Pancreas (tissue), 10 donors: ENCODE data around the gene TBX19. TPM values are rescaled to one million over a fixed set of nuclear protein-coding genes. Genes with fewer than 3 reads are reported as not detected.
A peak's percentile ranks its signal among the peaks of the same experiment; 100 is the strongest.

ENCODE experiments used
- ATAC-seq, 4 donors: fragments of 200-7000 bp; cut with Tn5 transposase; one replicate each; pipeline versions ENCODE4 v1.8.0 to v1.9.1; 2020; ENCODE audit warnings: mild to moderate bottlenecking in 4 of 4, moderate library complexity in 4 of 4
- DNase-seq, 6 donors: peaks; one replicate each; pipeline ENCODE4 v3.0.0-alpha.2; 2020
- FAIRE-seq: peaks from 2 replicates; lab custom pipeline; 2012; peaks lifted over from hg19 to GRCh38; lab: Jason Lieb, UNC
- H3K27ac ChIP-seq, 4 donors: fragments of 200-600 bp; sonication (generic); 1 replicate in 3 of 4; 2 replicates in 1 of 4; pipeline versions ENCODE4 v1.5.0 to v1.8.0; 2020
- H3K27me3 ChIP-seq, 4 donors: fragments of 200-600 bp; one replicate each; pipeline ENCODE4 v1.8.0; 2021
- H3K36me3 ChIP-seq, 3 donors: fragments of 200-600 bp; sonication (generic) in 1 of 3; one replicate each; pipeline versions ENCODE4 v1.5.0 to v1.8.0; 2020 to 2021
- H3K4me1 ChIP-seq, 3 donors: fragments of 200-600 bp; one replicate each; pipeline ENCODE4 v1.8.0; 2021
- H3K4me3 ChIP-seq, 4 donors: fragments of 200-600 bp; sonication (generic) in 2 of 4; one replicate each; pipeline versions ENCODE4 v1.5.0 to v1.8.0; 2020 to 2021
- H3K9me3 ChIP-seq, 4 donors: fragments of 200-600 bp; one replicate each; pipeline ENCODE4 v1.8.0; 2021
- WGBS, 2 donors: extraction: QIAGEN DNeasy Blood & Tissue Kit; methylation state at CpG; one replicate each; pipeline ENCODE4 v1.1.7; 2013; 5-methylcytosine and 5-hydroxymethylcytosine counted together
- intact Hi-C, 3 donors: fragments of 100-400 bp; cut with DNase I; formaldehyde crosslinking; loops; one replicate each; pipeline versions ENCODE4 v1.11.1 to v1.14.2; 2022
- polyA plus RNA-seq, 2 donors: library from polyadenylated mRNA; stranded (reverse); fragments of 200-250 nt; gene quantifications; one replicate each; pipeline ENCODE4 v1.2.3, GENCODE V29; 2013
- total RNA-seq, 6 donors: library from RNA; stranded (reverse); fragmentation: NEBNext Ultra II Directional in 4 of 6; extraction: Animal tissue kit (Norgen Biotek cat#: 25700) in 4 of 6; gene quantifications; one replicate each; pipeline versions ENCODE4 v1.2.1 to v1.2.4, GENCODE V29; 2021 to 2023
- TF ChIP-seq, protein P1 (sequence below), 4 donors: fragments of 200-600 bp; sonication (generic) in 3 of 4; IDR thresholded peaks; one replicate each; pipeline versions ENCODE4 v1.5.0 to v1.8.0; 2021; ENCODE audit warnings: antibody characterized with exemption in 4 of 4
- donor health status: healthy with polysubstance abuse.
- donor health status: DM: no; HTN: no; CAD: no; lungs with moderate emphysema.
- donor health status: DM: no; HTN: no; CAD: no.
- donor health status: control.
- donor health status: control.
- donor health status: Bipolar disorder and iron deficiency.
- donor health status: DM: yes; HTN: yes; CAD: no.
- donor health status: DM: no; HTN: no; CAD: no.
- donor health status: DM: no; HTN: no; CAD: no.
- donor health status: DM: yes; HTN: yes; CAD: no.

The TBX19 gene
- total and polyA plus RNA-seq, 8 donors = 0.35 to 2.0 (median 0.61) TPM

DNA sequence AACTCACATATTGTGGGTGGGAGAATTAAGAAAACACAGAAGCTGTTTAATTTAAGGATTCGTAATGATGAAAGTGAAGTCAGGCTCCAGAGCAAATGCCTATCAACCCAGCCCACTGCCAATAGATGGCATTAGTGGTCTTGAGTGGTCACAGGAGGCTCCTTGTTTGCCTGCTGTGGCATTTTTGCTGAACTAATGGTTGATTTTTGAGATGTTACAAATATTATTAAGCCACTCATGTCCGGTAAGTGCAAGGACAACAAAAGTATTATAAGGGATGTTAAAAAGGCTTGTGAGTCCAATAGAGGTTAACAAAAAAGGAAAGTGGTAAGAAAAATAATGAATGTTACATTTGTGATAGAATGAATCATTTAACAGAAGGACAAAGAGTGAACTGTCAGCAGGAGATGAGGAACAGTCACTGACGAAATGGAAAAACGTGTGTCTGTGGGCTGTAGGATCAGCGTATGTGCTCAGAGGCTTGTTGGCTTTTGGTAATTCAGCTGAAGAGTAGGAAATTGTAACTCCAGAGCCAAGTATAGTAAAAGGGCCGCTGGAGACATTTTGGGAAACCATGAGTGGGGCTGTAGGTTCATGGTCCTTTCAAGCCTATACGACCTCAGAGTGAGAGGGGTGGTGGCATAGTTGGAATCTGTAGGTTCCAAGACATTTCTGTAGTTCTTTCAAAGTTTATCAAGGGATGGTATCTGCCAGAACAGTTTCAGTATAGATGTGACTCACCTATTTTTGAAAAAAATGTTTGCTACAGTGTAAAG, 43.7 kb upstream of the TBX19 start:
- no peak for FAIRE-seq
- peaks cover 0 to 29% (median 14%) of the 10 kb centered on the region in 3 donors for H3K36me3 ChIP-seq
- H3K27me3 ChIP-seq = no peaks in the 10 kb centered on the region
- ATAC-seq = no peak
- intact Hi-C loops = no loop called here
- DNase-seq = no peak
- H3K4me1 ChIP-seq = peaks cover 6 to 9% (median 7%) of the 10 kb centered on the region in 3 donors
- TF ChIP-seq, protein P1, sequence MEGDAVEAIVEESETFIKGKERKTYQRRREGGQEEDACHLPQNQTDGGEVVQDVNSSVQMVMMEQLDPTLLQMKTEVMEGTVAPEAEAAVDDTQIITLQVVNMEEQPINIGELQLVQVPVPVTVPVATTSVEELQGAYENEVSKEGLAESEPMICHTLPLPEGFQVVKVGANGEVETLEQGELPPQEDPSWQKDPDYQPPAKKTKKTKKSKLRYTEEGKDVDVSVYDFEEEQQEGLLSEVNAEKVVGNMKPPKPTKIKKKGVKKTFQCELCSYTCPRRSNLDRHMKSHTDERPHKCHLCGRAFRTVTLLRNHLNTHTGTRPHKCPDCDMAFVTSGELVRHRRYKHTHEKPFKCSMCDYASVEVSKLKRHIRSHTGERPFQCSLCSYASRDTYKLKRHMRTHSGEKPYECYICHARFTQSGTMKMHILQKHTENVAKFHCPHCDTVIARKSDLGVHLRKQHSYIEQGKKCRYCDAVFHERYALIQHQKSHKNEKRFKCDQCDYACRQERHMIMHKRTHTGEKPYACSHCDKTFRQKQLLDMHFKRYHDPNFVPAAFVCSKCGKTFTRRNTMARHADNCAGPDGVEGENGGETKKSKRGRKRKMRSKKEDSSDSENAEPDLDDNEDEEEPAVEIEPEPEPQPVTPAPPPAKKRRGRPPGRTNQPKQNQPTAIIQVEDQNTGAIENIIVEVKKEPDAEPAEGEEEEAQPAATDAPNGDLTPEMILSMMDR (IDR thresholded peaks at IDR 0.05) = no peak
- H3K4me3 ChIP-seq = no peak overlapping the region
- no peaks in the 10 kb centered on the region for H3K9me3 ChIP-seq
- 88 to 92% methylated on average over 7 of the region's 7 CpGs for WGBS, 2 donors
- no peak overlapping the region for H3K27ac ChIP-seq

DNA sequence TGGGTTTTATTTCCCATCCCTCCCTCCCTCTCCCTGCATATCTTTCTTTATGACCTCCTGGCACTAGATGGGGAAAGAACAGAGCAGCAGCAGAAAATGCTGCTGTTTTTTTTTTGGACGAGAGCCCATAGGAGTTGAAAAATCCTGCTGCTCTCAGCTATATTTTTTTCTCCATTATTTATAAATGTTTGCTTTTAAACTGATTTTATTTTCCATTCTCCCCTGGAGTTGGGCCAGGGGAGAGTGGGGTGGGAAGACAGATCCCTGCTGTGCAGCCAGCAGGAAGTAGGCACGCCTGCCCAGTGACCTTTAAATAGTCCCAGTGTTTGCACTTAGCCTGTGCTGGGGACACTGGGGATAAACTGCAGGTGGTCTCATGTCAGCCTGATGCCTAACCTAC, 37.5 kb upstream of the TBX19 start:
- WGBS, 2 donors = 13 to 18% methylated on average over 2 of the region's 2 CpGs
- Histone ChIP-seq H3K9me3 (no peaks in the 10 kb centered on the region), H3K27ac (peak overlapping the region in 3 of 4 donors; percentile 4 to 16 (median 8)), H3K36me3 (peaks cover 0 to 3% (median 3%) of the 10 kb centered on the region in 3 donors), H3K4me3 (no peak overlapping the region), H3K27me3 (no peaks in the 10 kb centered on the region), H3K4me1 (peaks cover 0 to 9% (median 3%) of the 10 kb centered on the region in 3 donors)
- TF ChIP-seq, protein P1 (IDR thresholded peaks at IDR 0.05) = no peak
- DNase-seq = peak in 1 of 6 donors; percentile 14
- peak; percentile 48 to 88 (median 81) for ATAC-seq
- FAIRE-seq = no peak
- intact Hi-C loops = no loop called here

DNA sequence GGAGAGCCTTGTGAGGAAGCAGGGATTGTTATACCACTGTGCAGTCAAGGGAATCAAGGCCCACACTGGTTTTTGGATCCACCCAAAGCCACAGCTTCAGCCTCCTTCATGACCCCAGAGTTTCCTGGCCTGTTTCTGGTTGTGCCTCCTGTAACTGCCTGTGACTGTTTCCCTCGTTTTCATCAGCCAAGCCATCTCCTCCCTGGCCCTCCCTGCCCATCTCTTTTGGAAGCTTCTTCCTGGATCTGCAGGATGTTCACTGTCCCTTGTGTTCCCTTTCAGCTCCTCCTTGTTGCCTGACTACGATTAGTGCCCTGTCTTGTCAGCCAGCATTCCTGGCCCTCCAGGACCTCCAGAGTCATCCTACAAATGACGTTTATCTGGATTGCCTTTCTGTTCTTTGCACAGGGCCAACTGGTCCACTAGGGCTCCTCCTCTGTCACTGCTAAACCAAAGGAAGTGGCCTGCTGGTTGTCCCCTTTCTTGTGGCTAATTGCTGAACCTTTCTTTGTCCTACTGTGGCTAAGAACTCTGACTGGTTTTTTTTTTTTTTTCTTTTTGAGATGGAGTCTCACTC, 37.0 kb upstream of the TBX19 start:
- WGBS, 2 donors = 30 to 46% methylated on average over 3 of the region's 3 CpGs
- TF ChIP-seq, protein P1 (IDR thresholded peaks at IDR 0.05) = no peak
- H3K4me3 ChIP-seq = no peak overlapping the region
- intact Hi-C loops = no loop called here
- ATAC-seq (peak in 2 of 4 donors; percentile 21 to 31), FAIRE-seq (no peak), DNase-seq (no peak)
- no peaks in the 10 kb centered on the region for H3K9me3 ChIP-seq
- H3K27me3 ChIP-seq = no peaks in the 10 kb centered on the region
- peaks cover 0 to 9% (median 3%) of the 10 kb centered on the region in 3 donors for H3K4me1 ChIP-seq
- H3K36me3 ChIP-seq = peaks cover 0 to 3% (median 3%) of the 10 kb centered on the region in 3 donors
- H3K27ac ChIP-seq = peak overlapping the region in 3 of 4 donors; percentile 4 to 16 (median 8)

DNA sequence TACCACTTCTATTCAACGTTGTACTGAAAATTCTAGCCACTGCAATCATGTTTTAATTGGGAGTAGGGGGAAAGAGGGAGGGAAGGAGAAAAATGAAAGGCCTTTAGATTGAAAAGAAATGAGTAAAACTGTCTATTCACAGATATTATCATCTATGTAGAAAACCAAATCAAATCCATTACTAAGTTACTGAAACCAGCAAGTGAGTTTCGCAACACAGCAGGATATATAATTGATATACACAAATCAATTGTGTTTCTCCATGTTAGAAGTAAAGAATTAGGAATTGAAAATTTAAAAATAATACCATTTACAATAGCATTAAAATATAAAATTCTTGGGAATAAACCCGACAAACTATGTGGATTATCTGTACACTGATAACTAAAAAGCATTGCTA, 35.6 kb upstream of the TBX19 start:
- Histone ChIP-seq H3K4me3 (no peak overlapping the region), H3K27ac (no peak overlapping the region), H3K27me3 (no peaks in the 10 kb centered on the region), H3K4me1 (peaks cover 0 to 9% (median 3%) of the 10 kb centered on the region in 3 donors), H3K9me3 (no peaks in the 10 kb centered on the region), H3K36me3 (peaks cover 0 to 3% (median 3%) of the 10 kb centered on the region in 3 donors)
- TF ChIP-seq, protein P1 (IDR thresholded peaks at IDR 0.05) = no peak
- WGBS, 2 donors = 85 to 87% methylated on average over 3 of the region's 3 CpGs
- intact Hi-C loops = no loop called here
- no peak for ATAC-seq
- no peak for FAIRE-seq
- no peak for DNase-seq
